Vagina (tissue), 2 donors: ENCODE results near the gene SHISA9.

Experiments used
- POLR2A ChIP-seq, 2 donors: fragments of 450-650 bp; IDR thresholded peaks; one replicate each; pipeline ENCODE4 v1.6.1; 2017; ENCODE audit warnings: antibody characterized with exemption in 2 of 2, mild to moderate bottlenecking in 2 of 2, moderate library complexity in 2 of 2
- POLR2AphosphoS5 ChIP-seq, 2 donors: sonication (generic); formaldehyde crosslinking; IDR thresholded peaks; one replicate each; pipeline ENCODE4 v1.9.0; 2017; ENCODE audit warnings: antibody characterized with exemption in 2 of 2, mild to moderate bottlenecking in 2 of 2, low read depth in 1 of 2; ENCODE audit not compliant: insufficient read depth in 1 of 2
- TF ChIP-seq, protein P1 (sequence below), 3 experiments: fragments of 450-650 bp in 2 of 3; fragments of 200-600 bp in 1 of 3; sonication (generic) in 1 of 3; IDR thresholded peaks; one replicate each; pipeline ENCODE4 v1.5.1; 2017 to 2019; ENCODE audit warnings: antibody characterized with exemption in 3 of 3, mild to moderate bottlenecking in 2 of 3, moderate library complexity in 2 of 3

DNA sequence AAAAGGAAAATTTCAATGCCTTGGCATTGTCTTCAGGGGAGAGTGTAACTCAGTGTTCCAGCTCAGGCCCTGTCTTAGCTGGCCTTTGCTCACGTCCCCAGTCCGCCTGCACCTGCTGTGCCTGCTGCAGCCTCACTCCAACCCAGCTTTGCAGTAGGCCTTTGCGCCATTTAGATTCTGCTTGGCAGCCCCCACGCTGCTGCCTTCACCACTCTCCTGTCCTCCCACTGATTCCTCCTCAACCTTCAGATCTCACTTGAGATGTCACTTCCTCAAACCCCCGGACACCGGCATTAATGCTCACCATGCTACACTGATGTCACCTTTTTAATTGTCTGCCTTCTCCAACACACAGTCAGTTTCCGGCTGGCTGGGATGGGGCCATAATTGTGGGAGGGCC, 166.2 kb downstream of the SHISA9 start:
- TF ChIP-seq POLR2A (IDR thresholded peaks at IDR 0.05) (no peak), POLR2AphosphoS5 (IDR thresholded peaks at IDR 0.05; ENCODE audit: insufficient read depth in 1 of 2, low read depth in 1 of 2) (no peak)
- TF ChIP-seq, protein P1, sequence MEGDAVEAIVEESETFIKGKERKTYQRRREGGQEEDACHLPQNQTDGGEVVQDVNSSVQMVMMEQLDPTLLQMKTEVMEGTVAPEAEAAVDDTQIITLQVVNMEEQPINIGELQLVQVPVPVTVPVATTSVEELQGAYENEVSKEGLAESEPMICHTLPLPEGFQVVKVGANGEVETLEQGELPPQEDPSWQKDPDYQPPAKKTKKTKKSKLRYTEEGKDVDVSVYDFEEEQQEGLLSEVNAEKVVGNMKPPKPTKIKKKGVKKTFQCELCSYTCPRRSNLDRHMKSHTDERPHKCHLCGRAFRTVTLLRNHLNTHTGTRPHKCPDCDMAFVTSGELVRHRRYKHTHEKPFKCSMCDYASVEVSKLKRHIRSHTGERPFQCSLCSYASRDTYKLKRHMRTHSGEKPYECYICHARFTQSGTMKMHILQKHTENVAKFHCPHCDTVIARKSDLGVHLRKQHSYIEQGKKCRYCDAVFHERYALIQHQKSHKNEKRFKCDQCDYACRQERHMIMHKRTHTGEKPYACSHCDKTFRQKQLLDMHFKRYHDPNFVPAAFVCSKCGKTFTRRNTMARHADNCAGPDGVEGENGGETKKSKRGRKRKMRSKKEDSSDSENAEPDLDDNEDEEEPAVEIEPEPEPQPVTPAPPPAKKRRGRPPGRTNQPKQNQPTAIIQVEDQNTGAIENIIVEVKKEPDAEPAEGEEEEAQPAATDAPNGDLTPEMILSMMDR (IDR thresholded peaks at IDR 0.05), result no peak
